Fibroblast of the aortic adventitia (primary cell): ENCODE data around the gene TES. TPM values are rescaled to one million over a fixed set of nuclear protein-coding genes. Genes with fewer than 3 reads are reported as not detected.

Source experiments
- DNase-seq: peaks from one replicate; pipeline ENCODE4 v3.0.0-alpha.2; 2010; ENCODE audit warnings: low read depth
- H3K4me3 ChIP-seq: 2 replicates; pipeline ENCODE4 v1.5.1; 2011; ENCODE audit warnings: low read depth, mild to moderate bottlenecking, control low read depth, low read length, moderate library complexity
- CTCF ChIP-seq: IDR thresholded peaks from 2 replicates; pipeline ENCODE4 v1.5.1; 2011; ENCODE audit warnings: mild to moderate bottlenecking, low read length, control low read depth, inconsistent platforms; ENCODE audit not compliant: insufficient read depth
- total RNA-seq: library from RNA; depleted of rRNA; stranded (reverse); fragments of >200 nt; gene quantifications from 2 replicates; pipeline ENCODE4 v1.2.3, GENCODE V29; 2012; ENCODE audit warnings: low replicate concordance

The TES gene
- total RNA-seq, 1 donor = 61.3 TPM

- TF ChIP-seq CTCF = no peak
- no peak for DNase-seq
- no peak overlapping the region for H3K4me3 ChIP-seq
These were observed 21.2 kb downstream of the TES start for GRCh38 chr7:116231543-116231942.

GRCh38 chr7:116231949-116232348, 21.6 kb downstream of the TES start:
- peak; percentile 83 for DNase-seq
- TF ChIP-seq CTCF = no peak

GRCh38 chr7:116232350-116232749, 22.0 kb downstream of the TES start:
- TF ChIP-seq CTCF = no peak
- DNase-seq = peak; percentile 53
- H3K4me3 ChIP-seq = no peak overlapping the region

More at GRCh38 chr7:116231949-116232348, 21.6 kb downstream of the TES start:
- no peak overlapping the region for H3K4me3 ChIP-seq

GRCh38 chr7:116232920-116233319, 22.6 kb downstream of the TES start:
- TF ChIP-seq CTCF = no peak
- DNase-seq = no peak
- H3K4me3 ChIP-seq = no peak overlapping the region

GRCh38 chr7:116234517-116235200, 24.3 kb downstream of the TES start:
- H3K4me3 ChIP-seq = no peak overlapping the region
- DNase-seq = no peak
- no peak for TF ChIP-seq CTCF

- no peak for DNase-seq
- no peak overlapping the region for H3K4me3 ChIP-seq
- TF ChIP-seq CTCF = no peak
These were observed 25.0 kb downstream of the TES start for GRCh38 chr7:116235380-116235779.
